DOHH2 (cell line): ENCODE data around the gene GAK.

Experiments
- CTCF ChIP-seq: fragments of 200-600 bp; sonication (generic); IDR thresholded peaks from one replicate; pipeline ENCODE4 v1.5.1; 2014; ENCODE audit warnings: antibody characterized with exemption, mild to moderate bottlenecking, low read depth, low read length; ENCODE audit not compliant: poor library complexity, severe bottlenecking
- EZH2phosphoT487 ChIP-seq: fragments of 200-600 bp; sonication (generic); IDR thresholded peaks from 2 replicates; pipeline ENCODE4 v1.6.1; 2017; ENCODE audit warnings: borderline replicate concordance, mild to moderate bottlenecking, antibody characterized with exemption, low read length, moderate library complexity, mixed read lengths

GRCh38 chr4:871484-871883 is 60.6 kb downstream of the GAK start:
- TF ChIP-seq CTCF (no peak), EZH2phosphoT487 (no peak)
